Erythroblast (primary cell): ENCODE measurements around the gene TBCD.

Experiments
- GATA1 ChIP-seq: IDR thresholded peaks from 2 replicates; pipeline ENCODE4 v1.6.1; 2011; ENCODE audit warnings: low read depth, mild to moderate bottlenecking, control low read depth, low read length, moderate library complexity
- POLR2A ChIP-seq: IDR thresholded peaks from 2 replicates; pipeline ENCODE4 v1.6.1; 2011; ENCODE audit warnings: mild to moderate bottlenecking, low read length

GRCh38 chr17:82722341-82723013 is 29.4 kb upstream of the TBCD start:
- TF ChIP-seq POLR2A (no peak), GATA1 (no peak)
